WTC11 (cell line): ENCODE measurements around the gene ZNF730. TPM values are rescaled to one million over a fixed set of nuclear protein-coding genes. Genes with fewer than 3 reads are reported as not detected.
"Not testable (repeated sequence)": the region's sequence is repeated elsewhere in the genome, so short reads cannot be mapped to it uniquely, and the experiment has no call there.

ENCODE experiments used
- ATAC-seq: fragments of 200-7000 bp; cut with Tn5 transposase; 2 replicates; pipeline ENCODE4 v1.10.0; 2021; ENCODE audit warnings: mild to moderate bottlenecking, moderate library complexity
- CTCF ChIA-PET: fragments of 300-600 bp; sonication (Branson Sonifier 250); formaldehyde crosslinking; loops from one replicate; lab custom pipeline; 2021; ENCODE audit warnings: antibody characterized with exemption; lab: Charles Lee
- POLR2A ChIA-PET: fragments of 350-600 bp; sonication (Branson Sonifier 250); formaldehyde crosslinking; loops from one replicate; lab custom pipeline; 2021; ENCODE audit warnings: antibody characterized with exemption; lab: Charles Lee
- DNase-seq: peaks from one replicate; pipeline ENCODE4 v3.0.0; 2021; ENCODE audit warnings: low spot score
- H3K27ac Mint-ChIP-seq: 2 replicates; pipeline ENCODE4 v1.8.0; 2021; ENCODE audit warnings: mixed read lengths
- H3K27me3 Mint-ChIP-seq: 2 replicates; pipeline ENCODE4 v1.8.0; 2021; ENCODE audit warnings: low read depth, mild to moderate bottlenecking, moderate library complexity, mixed read lengths
- H3K36me3 Mint-ChIP-seq: 2 replicates; pipeline ENCODE4 v1.8.0; 2021; ENCODE audit warnings: mixed read lengths
- H3K4me1 Mint-ChIP-seq: 2 replicates; pipeline ENCODE4 v1.8.0; 2022; ENCODE audit warnings: mixed read lengths
- H3K4me3 Mint-ChIP-seq: 2 replicates; pipeline ENCODE4 v1.8.0; 2021; ENCODE audit warnings: mild to moderate bottlenecking, moderate library complexity, mixed read lengths
- H3K9me3 Mint-ChIP-seq: 2 replicates; pipeline ENCODE4 v1.8.0; 2021; ENCODE audit warnings: mixed read lengths
- EMX1 ChIP-seq: fragments of 250-450 bp; sonication (Bioruptor Pico); IDR thresholded peaks from 2 replicates; pipeline ENCODE4 v1.8.0; 2021; ENCODE audit warnings: mild to moderate bottlenecking
- FOXK1 ChIP-seq: sonication (generic); formaldehyde crosslinking; IDR thresholded peaks from 2 replicates; pipeline ENCODE4 v1.8.0; 2022; ENCODE audit warnings: mild to moderate bottlenecking, moderate library complexity, missing genetic modification reagents
- FOXP1 ChIP-seq: sonication (generic); formaldehyde crosslinking; IDR thresholded peaks from 2 replicates; pipeline ENCODE4 v1.8.0; 2022; ENCODE audit warnings: missing genetic modification reagents, mild to moderate bottlenecking, moderate library complexity, borderline replicate concordance
- GABPB1 ChIP-seq: sonication (generic); formaldehyde crosslinking; IDR thresholded peaks from 2 replicates; pipeline ENCODE4 v1.8.1; 2023; ENCODE audit warnings: mild to moderate bottlenecking, missing genetic modification reagents
- IRF2 ChIP-seq: sonication (generic); formaldehyde crosslinking; IDR thresholded peaks from 2 replicates; pipeline ENCODE4 v1.8.0; 2022; ENCODE audit warnings: low read depth, missing genetic modification reagents, borderline replicate concordance
- OVOL2 ChIP-seq: fragments of 250-450 bp; sonication (Bioruptor Pico); IDR thresholded peaks from 2 replicates; pipeline ENCODE4 v1.9.0; 2021; ENCODE audit warnings: mild to moderate bottlenecking, borderline replicate concordance
- SP1 ChIP-seq: sonication (generic); formaldehyde crosslinking; conservative IDR thresholded peaks from 2 replicates; pipeline ENCODE4 v1.8.1; 2022; ENCODE audit warnings: missing genetic modification reagents
- TEAD4 ChIP-seq: sonication (generic); formaldehyde crosslinking; IDR thresholded peaks from 2 replicates; pipeline ENCODE4 v1.8.0; 2022; ENCODE audit warnings: mild to moderate bottlenecking, missing genetic modification reagents
- ZMAT4 ChIP-seq: fragments of 250-450 bp; sonication (Bioruptor Pico); IDR thresholded peaks from 2 replicates; pipeline ENCODE4 v1.9.0; 2021; ENCODE audit warnings: mild to moderate bottlenecking
- ZNF121 ChIP-seq: sonication (generic); formaldehyde crosslinking; IDR thresholded peaks from 2 replicates; pipeline ENCODE4 v1.8.0; 2023; ENCODE audit warnings: missing genetic modification reagents
- ZNF416 ChIP-seq: fragments of 250-450 bp; sonication (Bioruptor Pico); IDR thresholded peaks from 2 replicates; pipeline ENCODE4 v1.9.0; 2021; ENCODE audit warnings: mild to moderate bottlenecking, inconsistent platforms
- ZNF423 ChIP-seq: fragments of 250-450 bp; sonication (Bioruptor Pico); IDR thresholded peaks from 2 replicates; pipeline ENCODE4 v2.1.2; 2022; ENCODE audit warnings: mild to moderate bottlenecking, moderate library complexity
- ZNF671 ChIP-seq: fragments of 250-450 bp; sonication (Bioruptor Pico); IDR thresholded peaks from 2 replicates; pipeline ENCODE4 v1.8.0; 2021; ENCODE audit warnings: mild to moderate bottlenecking
- total RNA-seq: library from RNA; stranded (reverse); gene quantifications from 3 replicates; pipeline ENCODE4 v1.2.3, GENCODE V29; 2021
- TF ChIP-seq, protein P1 (sequence below): sonication (generic); formaldehyde crosslinking; IDR thresholded peaks from 2 replicates; pipeline ENCODE4 v1.8.0; 2022; ENCODE audit warnings: missing genetic modification reagents
- TF ChIP-seq, protein P2 (sequence below): sonication (generic); formaldehyde crosslinking; IDR thresholded peaks from 2 replicates; pipeline ENCODE4 v1.8.0; 2022; ENCODE audit warnings: mild to moderate bottlenecking, missing genetic modification reagents
- TF ChIP-seq, protein P3 (sequence below): sonication (generic); formaldehyde crosslinking; IDR thresholded peaks from 2 replicates; pipeline ENCODE4 v1.8.1; 2022; ENCODE audit warnings: mild to moderate bottlenecking, moderate library complexity, missing genetic modification reagents
- TF ChIP-seq, protein P4 (sequence below): sonication (generic); formaldehyde crosslinking; conservative IDR thresholded peaks from 2 replicates; pipeline ENCODE4 v1.8.1; 2022; ENCODE audit warnings: mild to moderate bottlenecking, missing genetic modification reagents
- TF ChIP-seq, protein P5 (sequence below): sonication (generic); formaldehyde crosslinking; IDR thresholded peaks from 2 replicates; pipeline ENCODE4 v1.8.1; 2022; ENCODE audit warnings: low read depth, missing genetic modification reagents, borderline replicate concordance
- TF ChIP-seq, protein P6 (sequence below): sonication (generic); formaldehyde crosslinking; IDR thresholded peaks from 2 replicates; pipeline ENCODE4 v1.8.1; 2023; ENCODE audit warnings: mild to moderate bottlenecking, moderate library complexity, missing genetic modification reagents

The ZNF730 gene
- total RNA-seq, 1 experiment from 2014 or later = 38.0 TPM

GRCh38 chr19:23071147-23071511 is 45.7 kb upstream of the ZNF730 start:
- Mint-ChIP-seq H3K27ac (no peak overlapping the region), H3K27me3 (peaks cover 11% of the 10 kb centered on the region), H3K4me1 (peaks cover 3% of the 10 kb centered on the region), H3K36me3 (peaks cover 33% of the 10 kb centered on the region), H3K9me3 (peaks cover 52% of the 10 kb centered on the region), H3K4me3 (peak overlapping the region; percentile 47)
- DNase-seq = peak; percentile 33
- ChIA-PET CTCF (no interaction called here), POLR2A (no interaction called here)
- ATAC-seq = no peak
- TF ChIP-seq ZNF671 = no peak
- TF ChIP-seq EMX1 (CRISPR knock-in tag) = no peak
- no peak for TF ChIP-seq OVOL2 (CRISPR knock-in tag)
- TF ChIP-seq, protein P1, sequence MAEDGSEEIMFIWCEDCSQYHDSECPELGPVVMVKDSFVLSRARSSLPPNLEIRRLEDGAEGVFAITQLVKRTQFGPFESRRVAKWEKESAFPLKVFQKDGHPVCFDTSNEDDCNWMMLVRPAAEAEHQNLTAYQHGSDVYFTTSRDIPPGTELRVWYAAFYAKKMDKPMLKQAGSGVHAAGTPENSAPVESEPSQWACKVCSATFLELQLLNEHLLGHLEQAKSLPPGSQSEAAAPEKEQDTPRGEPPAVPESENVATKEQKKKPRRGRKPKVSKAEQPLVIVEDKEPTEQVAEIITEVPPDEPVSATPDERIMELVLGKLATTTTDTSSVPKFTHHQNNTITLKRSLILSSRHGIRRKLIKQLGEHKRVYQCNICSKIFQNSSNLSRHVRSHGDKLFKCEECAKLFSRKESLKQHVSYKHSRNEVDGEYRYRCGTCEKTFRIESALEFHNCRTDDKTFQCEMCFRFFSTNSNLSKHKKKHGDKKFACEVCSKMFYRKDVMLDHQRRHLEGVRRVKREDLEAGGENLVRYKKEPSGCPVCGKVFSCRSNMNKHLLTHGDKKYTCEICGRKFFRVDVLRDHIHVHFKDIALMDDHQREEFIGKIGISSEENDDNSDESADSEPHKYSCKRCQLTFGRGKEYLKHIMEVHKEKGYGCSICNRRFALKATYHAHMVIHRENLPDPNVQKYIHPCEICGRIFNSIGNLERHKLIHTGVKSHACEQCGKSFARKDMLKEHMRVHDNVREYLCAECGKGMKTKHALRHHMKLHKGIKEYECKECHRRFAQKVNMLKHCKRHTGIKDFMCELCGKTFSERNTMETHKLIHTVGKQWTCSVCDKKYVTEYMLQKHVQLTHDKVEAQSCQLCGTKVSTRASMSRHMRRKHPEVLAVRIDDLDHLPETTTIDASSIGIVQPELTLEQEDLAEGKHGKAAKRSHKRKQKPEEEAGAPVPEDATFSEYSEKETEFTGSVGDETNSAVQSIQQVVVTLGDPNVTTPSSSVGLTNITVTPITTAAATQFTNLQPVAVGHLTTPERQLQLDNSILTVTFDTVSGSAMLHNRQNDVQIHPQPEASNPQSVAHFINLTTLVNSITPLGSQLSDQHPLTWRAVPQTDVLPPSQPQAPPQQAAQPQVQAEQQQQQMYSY (CRISPR knock-in tag) = no peak
- no peak for TF ChIP-seq IRF2 (CRISPR knock-in tag)
- no peak for TF ChIP-seq ZMAT4 (CRISPR knock-in tag)
- TF ChIP-seq GABPB1 (CRISPR knock-in tag) = no peak
- no peak for TF ChIP-seq FOXK1
- TF ChIP-seq TEAD4 (CRISPR knock-in tag) = no peak

DNA sequence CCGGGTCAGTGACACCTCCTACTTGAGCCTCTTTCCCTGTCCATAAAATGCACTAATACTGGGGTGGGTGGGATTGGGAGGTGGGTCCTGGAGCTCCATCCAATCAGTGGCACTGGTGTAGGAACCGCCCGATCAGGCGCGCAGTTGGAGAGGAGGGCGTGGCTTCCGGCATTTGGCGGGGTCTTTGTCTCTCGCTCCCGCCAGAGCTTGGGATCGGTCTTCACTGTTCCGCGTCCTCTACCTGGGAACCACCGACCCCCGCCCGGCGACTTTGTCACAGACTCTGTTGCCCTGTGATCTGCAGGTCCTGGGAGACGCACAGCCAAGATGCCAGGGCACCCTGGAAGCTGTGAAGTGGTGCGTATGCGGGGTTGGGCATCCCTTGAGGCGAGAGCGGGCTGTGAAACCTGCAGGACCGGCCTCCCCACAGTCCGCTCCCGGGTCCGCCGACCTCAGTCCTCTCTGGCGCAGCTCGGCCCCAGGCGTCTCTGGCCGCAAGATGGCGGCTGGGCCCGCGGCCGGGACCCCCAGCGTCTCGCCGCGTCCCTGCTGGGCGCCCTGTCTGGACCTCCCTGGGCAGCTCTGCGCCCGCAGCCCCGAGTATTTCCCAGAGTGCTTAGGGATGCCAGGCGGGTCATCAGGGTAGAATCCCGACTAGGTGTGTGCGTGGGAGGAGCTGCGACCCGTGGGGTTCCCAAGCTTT is 41.6 kb upstream of the ZNF730 start:
- Mint-ChIP-seq H3K27ac (peak overlapping the region; percentile 91), H3K36me3 (peaks cover 41% of the 10 kb centered on the region), H3K4me3 (peak overlapping the region; percentile 83), H3K27me3 (peaks cover 11% of the 10 kb centered on the region), H3K4me1 (peaks cover 30% of the 10 kb centered on the region), H3K9me3 (peaks cover 14% of the 10 kb centered on the region)
- TF ChIP-seq, protein P2, sequence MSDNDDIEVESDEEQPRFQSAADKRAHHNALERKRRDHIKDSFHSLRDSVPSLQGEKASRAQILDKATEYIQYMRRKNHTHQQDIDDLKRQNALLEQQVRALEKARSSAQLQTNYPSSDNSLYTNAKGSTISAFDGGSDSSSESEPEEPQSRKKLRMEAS (CRISPR knock-in tag) = peak; percentile 30; the same call in 1 of the 2 replicates
- TF ChIP-seq ZNF121 (CRISPR knock-in tag) (peak; percentile 72; the same call in 1 of the 2 replicates), FOXP1 (CRISPR knock-in tag) (peak; percentile 41; the same call in 1 of the 2 replicates), FOXK1 (0 out of 2 replicates have a peak, but pooled peaks have one; percentile 18), OVOL2 (CRISPR knock-in tag) (no peak), SP1 (CRISPR knock-in tag) (peak; percentile 47; the same call in 1 of the 2 replicates), ZNF423 (peak; percentile 60; the same call in 1 of the 2 replicates), ZNF416 (0 out of 2 replicates have a peak, but pooled peaks have one; percentile 60)
- TF ChIP-seq, protein P3, sequence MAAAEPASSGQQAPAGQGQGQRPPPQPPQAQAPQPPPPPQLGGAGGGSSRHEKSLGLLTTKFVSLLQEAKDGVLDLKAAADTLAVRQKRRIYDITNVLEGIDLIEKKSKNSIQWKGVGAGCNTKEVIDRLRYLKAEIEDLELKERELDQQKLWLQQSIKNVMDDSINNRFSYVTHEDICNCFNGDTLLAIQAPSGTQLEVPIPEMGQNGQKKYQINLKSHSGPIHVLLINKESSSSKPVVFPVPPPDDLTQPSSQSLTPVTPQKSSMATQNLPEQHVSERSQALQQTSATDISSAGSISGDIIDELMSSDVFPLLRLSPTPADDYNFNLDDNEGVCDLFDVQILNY = peak; percentile 82; the same call in 1 of the 2 replicates
- TF ChIP-seq, protein P4, sequence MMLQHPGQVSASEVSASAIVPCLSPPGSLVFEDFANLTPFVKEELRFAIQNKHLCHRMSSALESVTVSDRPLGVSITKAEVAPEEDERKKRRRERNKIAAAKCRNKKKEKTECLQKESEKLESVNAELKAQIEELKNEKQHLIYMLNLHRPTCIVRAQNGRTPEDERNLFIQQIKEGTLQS (CRISPR knock-in tag) = no peak
- TF ChIP-seq, protein P5, sequence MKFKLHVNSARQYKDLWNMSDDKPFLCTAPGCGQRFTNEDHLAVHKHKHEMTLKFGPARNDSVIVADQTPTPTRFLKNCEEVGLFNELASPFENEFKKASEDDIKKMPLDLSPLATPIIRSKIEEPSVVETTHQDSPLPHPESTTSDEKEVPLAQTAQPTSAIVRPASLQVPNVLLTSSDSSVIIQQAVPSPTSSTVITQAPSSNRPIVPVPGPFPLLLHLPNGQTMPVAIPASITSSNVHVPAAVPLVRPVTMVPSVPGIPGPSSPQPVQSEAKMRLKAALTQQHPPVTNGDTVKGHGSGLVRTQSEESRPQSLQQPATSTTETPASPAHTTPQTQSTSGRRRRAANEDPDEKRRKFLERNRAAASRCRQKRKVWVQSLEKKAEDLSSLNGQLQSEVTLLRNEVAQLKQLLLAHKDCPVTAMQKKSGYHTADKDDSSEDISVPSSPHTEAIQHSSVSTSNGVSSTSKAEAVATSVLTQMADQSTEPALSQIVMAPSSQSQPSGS = no peak
- TF ChIP-seq, protein P6, sequence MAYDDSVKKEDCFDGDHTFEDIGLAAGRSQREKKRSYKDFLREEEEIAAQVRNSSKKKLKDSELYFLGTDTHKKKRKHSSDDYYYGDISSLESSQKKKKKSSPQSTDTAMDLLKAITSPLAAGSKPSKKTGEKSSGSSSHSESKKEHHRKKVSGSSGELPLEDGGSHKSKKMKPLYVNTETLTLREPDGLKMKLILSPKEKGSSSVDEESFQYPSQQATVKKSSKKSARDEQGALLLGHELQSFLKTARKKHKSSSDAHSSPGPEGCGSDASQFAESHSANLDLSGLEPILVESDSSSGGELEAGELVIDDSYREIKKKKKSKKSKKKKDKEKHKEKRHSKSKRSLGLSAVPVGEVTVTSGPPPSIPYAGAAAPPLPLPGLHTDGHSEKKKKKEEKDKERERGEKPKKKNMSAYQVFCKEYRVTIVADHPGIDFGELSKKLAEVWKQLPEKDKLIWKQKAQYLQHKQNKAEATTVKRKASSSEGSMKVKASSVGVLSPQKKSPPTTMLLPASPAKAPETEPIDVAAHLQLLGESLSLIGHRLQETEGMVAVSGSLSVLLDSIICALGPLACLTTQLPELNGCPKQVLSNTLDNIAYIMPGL (CRISPR knock-in tag) = peak; percentile 78; the same call in 1 of the 2 replicates
- ChIA-PET POLR2A (interaction anchor here (0.6 to 1.7 kb wide), 12 partner anchors 11 to 1239 kb away, joined by 3 to 29 read pairs (median 4); partner anchors contain the start of genes ZNF43, ZNF724, ZNF730 and ZNF91), CTCF (interaction anchor here (0.6 to 1.4 kb wide), 4 partner anchors 37 to 208 kb away, joined by 3 to 4 read pairs (median 4); partner anchors contain the start of gene ZNF724)
- DNase-seq (peak; percentile 92), ATAC-seq (peak; percentile 92)

- DNase-seq, H3K27me3 Mint-ChIP-seq, POLR2A ChIA-PET, ATAC-seq, CTCF ChIA-PET, H3K9me3 Mint-ChIP-seq: not testable (repeated sequence)
- H3K27ac Mint-ChIP-seq = 0 out of 2 replicates have a peak overlapping the region, but pooled peaks have one; percentile 32
- peak overlapping the region; percentile 41 for H3K4me3 Mint-ChIP-seq
- peaks cover 53% of the 10 kb centered on the region for H3K36me3 Mint-ChIP-seq
- peaks cover 30% of the 10 kb centered on the region for H3K4me1 Mint-ChIP-seq
These were observed 39.0 kb upstream of the ZNF730 start for GRCh38 chr19:23077776-23078175.
